ENCODE results near the gene USP1.

Gene USP1

DNA sequence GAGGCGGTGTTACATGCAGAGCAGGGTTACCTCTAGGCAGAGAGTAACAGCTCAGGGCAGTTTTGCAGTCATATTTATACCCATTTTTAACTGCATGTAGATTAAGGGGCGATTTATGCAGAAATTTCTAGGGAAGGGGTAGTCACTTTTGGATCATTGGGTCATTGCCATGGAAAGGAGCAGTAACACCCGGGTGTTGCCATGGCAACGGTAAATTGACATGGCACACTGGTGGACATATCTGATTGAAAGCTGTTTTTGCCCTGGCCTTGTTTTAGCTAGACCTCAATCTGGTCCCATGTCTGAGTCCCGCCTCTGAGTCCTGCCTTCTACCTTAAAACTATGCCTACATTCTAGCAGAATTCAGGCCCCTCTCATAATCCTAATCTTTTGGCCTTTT is 11.8 kb upstream of the USP1 start:
- H3K4me3 ChIP-seq (ENCODE audit: low read depth, low read length) = no peak overlapping the region
- no peak for DNase-seq (ENCODE audit: low read depth)
- TF ChIP-seq, protein P1, sequence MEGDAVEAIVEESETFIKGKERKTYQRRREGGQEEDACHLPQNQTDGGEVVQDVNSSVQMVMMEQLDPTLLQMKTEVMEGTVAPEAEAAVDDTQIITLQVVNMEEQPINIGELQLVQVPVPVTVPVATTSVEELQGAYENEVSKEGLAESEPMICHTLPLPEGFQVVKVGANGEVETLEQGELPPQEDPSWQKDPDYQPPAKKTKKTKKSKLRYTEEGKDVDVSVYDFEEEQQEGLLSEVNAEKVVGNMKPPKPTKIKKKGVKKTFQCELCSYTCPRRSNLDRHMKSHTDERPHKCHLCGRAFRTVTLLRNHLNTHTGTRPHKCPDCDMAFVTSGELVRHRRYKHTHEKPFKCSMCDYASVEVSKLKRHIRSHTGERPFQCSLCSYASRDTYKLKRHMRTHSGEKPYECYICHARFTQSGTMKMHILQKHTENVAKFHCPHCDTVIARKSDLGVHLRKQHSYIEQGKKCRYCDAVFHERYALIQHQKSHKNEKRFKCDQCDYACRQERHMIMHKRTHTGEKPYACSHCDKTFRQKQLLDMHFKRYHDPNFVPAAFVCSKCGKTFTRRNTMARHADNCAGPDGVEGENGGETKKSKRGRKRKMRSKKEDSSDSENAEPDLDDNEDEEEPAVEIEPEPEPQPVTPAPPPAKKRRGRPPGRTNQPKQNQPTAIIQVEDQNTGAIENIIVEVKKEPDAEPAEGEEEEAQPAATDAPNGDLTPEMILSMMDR (IDR thresholded peaks at IDR 0.05; ENCODE audit: insufficient read depth, low read depth, low read length, missing control alignments) = no peak

DNA sequence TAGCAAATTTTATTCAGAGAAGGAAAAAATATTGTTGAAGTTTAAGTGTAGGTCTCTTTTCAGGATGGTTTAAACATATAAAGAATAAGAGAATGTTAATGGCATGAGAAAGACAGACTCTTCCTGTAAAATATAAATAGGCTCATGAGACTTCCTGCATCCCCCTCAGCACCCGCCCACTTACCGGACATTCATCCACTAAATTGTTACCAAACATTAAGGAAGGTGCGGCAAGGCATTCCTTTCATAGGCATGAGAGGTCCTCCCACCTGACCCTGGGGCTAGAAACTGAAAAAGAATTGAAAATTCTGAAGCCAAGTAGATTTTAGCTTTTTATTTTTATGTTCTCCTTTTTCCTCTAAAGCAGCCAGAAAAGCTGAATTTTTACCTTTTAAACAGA is 10.6 kb upstream of the USP1 start:
- TF ChIP-seq, protein P1 (IDR thresholded peaks at IDR 0.05; ENCODE audit: insufficient read depth, low read depth, low read length, missing control alignments) = no peak
- no peak for DNase-seq (ENCODE audit: low read depth)
- no peak overlapping the region for H3K4me3 ChIP-seq (ENCODE audit: low read depth, low read length)

DNA sequence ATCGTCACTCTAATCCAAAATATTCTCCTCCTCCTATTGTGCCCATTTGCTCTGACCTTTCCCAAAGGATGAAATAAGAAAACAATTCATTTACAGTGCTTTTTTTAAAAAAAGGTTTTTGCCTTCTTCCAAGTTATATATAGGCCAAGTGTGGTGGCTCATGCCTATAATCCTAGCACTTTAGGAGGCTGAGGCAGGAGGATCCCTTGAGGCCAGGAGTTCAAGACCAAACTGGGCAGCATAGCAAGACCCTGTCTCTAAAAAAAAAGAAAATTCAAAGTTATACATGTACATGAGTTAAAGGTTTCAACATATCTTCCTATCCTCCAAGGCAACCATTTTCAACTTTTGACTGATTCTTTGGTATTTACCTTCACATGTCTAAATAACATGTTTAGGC is 10.1 kb upstream of the USP1 start:
- no peak overlapping the region for H3K4me3 ChIP-seq (ENCODE audit: low read depth, low read length)
- no peak for DNase-seq (ENCODE audit: low read depth)
- TF ChIP-seq, protein P1 (IDR thresholded peaks at IDR 0.05; ENCODE audit: insufficient read depth, low read depth, low read length, missing control alignments) = no peak

DNA sequence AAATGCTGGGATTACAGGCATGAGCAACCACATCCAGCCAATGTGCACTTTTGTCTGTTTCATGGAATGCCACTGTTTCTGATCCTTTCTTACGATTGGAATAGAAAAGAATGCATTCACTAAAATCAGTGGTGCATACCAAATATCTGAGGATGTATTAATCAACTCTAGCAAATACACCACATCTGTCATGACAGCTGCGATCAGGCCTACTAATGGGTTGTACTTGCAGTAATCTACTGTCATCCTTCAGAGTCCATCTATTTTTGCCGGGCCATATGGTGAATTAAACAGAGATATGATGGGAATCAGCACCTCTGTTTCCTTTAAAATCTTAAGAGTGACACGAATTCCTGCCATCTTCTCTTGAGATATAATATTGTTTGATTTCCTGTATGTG is 8.5 kb upstream of the USP1 start:
- DNase-seq (ENCODE audit: low read depth) = no peak
- TF ChIP-seq, protein P1 (IDR thresholded peaks at IDR 0.05; ENCODE audit: insufficient read depth, low read depth, low read length, missing control alignments) = no peak
- no peak overlapping the region for H3K4me3 ChIP-seq (ENCODE audit: low read depth, low read length)

DNA sequence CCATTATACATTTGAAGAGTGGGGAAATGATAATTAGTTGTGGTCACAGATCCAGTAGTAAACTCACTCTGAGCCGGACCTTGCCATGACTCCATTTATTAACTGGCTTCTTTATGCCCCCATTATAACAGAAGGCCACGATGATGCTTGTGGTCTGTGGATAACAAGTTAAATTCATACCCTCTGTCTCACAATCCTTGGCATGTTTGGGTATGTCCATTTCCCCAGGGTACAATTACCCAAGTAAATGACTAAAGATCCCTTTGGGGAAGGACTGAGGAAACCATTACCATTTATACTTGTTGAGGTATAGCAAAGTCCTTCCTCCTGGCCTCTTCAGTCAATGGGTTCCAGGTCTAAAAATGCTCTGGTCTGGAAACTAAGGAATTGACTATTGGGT is 7.3 kb upstream of the USP1 start:
- DNase-seq (ENCODE audit: low read depth) = no peak
- TF ChIP-seq, protein P1 (IDR thresholded peaks at IDR 0.05; ENCODE audit: insufficient read depth, low read depth, low read length, missing control alignments) = no peak
- no peak overlapping the region for H3K4me3 ChIP-seq (ENCODE audit: low read depth, low read length)

DNA sequence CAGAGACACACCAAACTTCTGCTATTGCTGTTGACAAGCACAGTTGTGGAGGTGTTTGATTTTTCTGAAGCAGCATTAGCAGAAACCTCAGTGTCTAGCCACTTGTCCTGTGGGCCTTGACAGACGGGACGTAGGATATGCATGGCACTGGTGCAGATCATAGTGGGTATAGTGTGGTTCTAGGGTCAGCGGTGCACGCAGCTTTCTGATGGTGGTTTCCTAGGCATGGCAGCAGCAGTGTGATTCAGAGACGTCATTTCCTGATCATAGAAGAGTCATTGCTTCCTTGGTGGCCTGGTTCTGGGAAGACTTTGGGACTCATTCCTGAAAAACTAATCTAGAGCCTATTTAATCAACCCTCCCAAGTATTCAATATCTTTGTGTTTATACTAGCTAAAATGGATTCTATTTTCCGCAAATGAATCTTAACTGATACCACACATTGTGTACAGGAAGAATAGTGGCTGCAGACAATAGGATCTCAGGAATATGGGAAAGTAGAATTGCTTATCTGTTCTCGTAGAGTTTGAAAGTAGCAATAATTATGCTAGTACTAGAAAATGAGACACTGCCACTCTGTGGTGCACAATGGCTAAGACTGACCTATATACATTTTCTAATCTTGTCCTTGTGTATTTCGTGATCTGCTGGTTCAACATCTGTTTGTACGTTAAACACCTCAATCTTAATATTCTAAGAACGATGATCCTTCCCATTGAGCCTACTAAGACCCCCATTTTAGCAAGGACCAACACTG is 2.8 kb upstream of the USP1 start:
- H3K4me3 ChIP-seq (ENCODE audit: low read depth, low read length) = no peak overlapping the region
- TF ChIP-seq, protein P1 (IDR thresholded peaks at IDR 0.05; ENCODE audit: insufficient read depth, low read depth, low read length, missing control alignments) = no peak
- peak; percentile 13 for DNase-seq (ENCODE audit: low read depth)

DNA sequence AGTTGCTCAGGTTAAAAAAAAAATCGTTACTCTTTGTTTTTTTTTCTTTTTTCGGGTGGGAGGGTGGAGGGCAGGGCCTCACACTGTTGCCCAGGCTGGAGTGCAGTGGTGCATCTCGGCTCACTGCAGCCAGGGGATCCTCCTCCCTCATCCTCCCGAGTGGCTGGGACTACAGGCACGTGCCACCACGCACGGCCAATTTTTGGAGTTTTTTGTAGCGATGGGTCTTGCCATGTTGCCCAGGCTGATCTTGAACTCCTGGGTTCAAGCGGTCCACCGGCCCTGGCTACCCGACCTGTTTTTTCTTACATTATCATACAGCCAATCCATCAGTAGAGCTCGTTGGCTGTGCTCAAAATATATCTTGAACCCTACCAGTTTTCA is 2.2 kb upstream of the USP1 start:
- DNase-seq (ENCODE audit: low read depth) = no peak
- TF ChIP-seq, protein P1 (IDR thresholded peaks at IDR 0.05; ENCODE audit: insufficient read depth, low read depth, low read length, missing control alignments) = no peak
- H3K4me3 ChIP-seq (ENCODE audit: low read depth, low read length) = no peak overlapping the region

Data from GM12865 (cell line).